Right atrium auricular region (tissue), 2 donors: Measurements from ENCODE around the gene MCF2L2. TPM values are rescaled to one million over a fixed set of nuclear protein-coding genes. Genes with fewer than 3 reads are reported as not detected.

Source experiments
- DNase-seq: peaks from one replicate; pipeline ENCODE4 v3.0.0-alpha.2; 2019; ENCODE audit warnings: low spot score
- H3K27ac ChIP-seq, 2 donors: fragments of 200-600 bp; sonication (generic); 1 replicate in 1 of 2; 2 replicates in 1 of 2; pipeline ENCODE4 v1.5.1; 2016 to 2019
- H3K27me3 ChIP-seq, 2 donors: fragments of 200-600 bp; sonication (generic); one replicate each; pipeline versions ENCODE4 v1.5.1 to v1.6.0; 2017 to 2019
- H3K36me3 ChIP-seq: fragments of 200-600 bp; sonication (generic); one replicate; pipeline ENCODE4 v1.5.1; 2016
- H3K4me1 ChIP-seq, 2 donors: fragments of 200-600 bp; sonication (generic); one replicate each; pipeline versions ENCODE4 v1.5.1 to v1.6.0; 2017 to 2019
- H3K4me3 ChIP-seq, 2 donors: fragments of 200-600 bp; sonication (generic); 1 replicate in 1 of 2; 2 replicates in 1 of 2; pipeline ENCODE4 v1.5.1; 2017 to 2019; ENCODE audit warnings: mild to moderate bottlenecking in 1 of 2, moderate library complexity in 1 of 2
- H3K9me3 ChIP-seq, 2 donors: fragments of 200-600 bp; sonication (generic); one replicate each; pipeline ENCODE4 v1.5.1; 2019
- total RNA-seq, 2 donors: library from RNA; depleted of rRNA; stranded (reverse); fragments of >200 nt; gene quantifications; one replicate each; pipeline ENCODE4 v1.1.0, GENCODE V29; 2016
- TF ChIP-seq, protein P1 (sequence below), 2 donors: fragments of 200-600 bp; sonication (generic); IDR thresholded peaks; one replicate each; pipeline ENCODE4 v1.5.1; 2019; ENCODE audit warnings: antibody characterized with exemption in 2 of 2

The MCF2L2 gene
- total RNA-seq, 2 donors from 2014 or later = 0.08 TPM; not detected in 1

DNA sequence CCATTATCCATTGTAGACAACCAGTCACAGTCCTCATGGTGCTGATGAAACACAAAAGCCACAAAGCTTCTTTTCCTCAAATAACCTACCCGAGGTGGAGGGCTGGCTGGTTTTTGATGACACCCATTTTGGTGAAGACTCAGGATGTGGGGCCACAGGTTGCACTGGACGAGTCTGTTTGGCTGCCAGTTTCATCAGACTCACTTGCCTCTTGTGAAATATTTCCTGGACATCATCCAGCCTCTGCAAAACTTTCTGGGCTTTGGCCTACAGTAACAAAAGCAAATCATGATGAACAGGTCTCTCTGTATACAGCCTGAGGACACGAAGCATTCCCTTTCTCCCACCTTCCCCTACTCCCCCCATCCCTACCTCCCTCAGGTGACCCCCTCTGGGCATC lies 133.2 kb downstream of the MCF2L2 start:
- TF ChIP-seq, protein P1, sequence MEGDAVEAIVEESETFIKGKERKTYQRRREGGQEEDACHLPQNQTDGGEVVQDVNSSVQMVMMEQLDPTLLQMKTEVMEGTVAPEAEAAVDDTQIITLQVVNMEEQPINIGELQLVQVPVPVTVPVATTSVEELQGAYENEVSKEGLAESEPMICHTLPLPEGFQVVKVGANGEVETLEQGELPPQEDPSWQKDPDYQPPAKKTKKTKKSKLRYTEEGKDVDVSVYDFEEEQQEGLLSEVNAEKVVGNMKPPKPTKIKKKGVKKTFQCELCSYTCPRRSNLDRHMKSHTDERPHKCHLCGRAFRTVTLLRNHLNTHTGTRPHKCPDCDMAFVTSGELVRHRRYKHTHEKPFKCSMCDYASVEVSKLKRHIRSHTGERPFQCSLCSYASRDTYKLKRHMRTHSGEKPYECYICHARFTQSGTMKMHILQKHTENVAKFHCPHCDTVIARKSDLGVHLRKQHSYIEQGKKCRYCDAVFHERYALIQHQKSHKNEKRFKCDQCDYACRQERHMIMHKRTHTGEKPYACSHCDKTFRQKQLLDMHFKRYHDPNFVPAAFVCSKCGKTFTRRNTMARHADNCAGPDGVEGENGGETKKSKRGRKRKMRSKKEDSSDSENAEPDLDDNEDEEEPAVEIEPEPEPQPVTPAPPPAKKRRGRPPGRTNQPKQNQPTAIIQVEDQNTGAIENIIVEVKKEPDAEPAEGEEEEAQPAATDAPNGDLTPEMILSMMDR (IDR thresholded peaks at IDR 0.05) = no peak
- no peak overlapping the region for H3K27ac ChIP-seq
- H3K4me3 ChIP-seq = no peak overlapping the region
- H3K27me3 ChIP-seq = no peaks in the 10 kb centered on the region
- no peak for DNase-seq
- no peaks in the 10 kb centered on the region for H3K36me3 ChIP-seq
- peaks cover 0 to 4% of the 10 kb centered on the region in 2 donors for H3K4me1 ChIP-seq
- H3K9me3 ChIP-seq = no peaks in the 10 kb centered on the region

DNA sequence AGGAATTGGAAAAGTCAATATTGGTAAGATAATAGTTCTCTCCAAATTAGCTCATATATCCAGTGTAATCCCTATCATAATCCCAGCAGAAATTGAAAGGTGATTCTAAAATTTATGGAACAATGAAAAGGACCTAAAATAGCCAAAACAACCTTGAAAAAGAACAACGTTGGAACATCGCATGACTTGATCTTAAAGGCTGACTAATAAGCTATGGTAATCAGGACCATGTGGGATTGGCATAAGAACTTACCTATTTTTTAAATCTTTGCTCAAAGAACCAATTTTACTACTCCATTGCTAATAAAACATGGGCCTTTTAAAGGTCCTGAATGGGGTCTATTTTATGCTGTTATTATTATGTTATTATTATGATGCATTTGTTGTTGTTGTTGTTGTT lies 134.5 kb downstream of the MCF2L2 start:
- H3K27me3 ChIP-seq = no peaks in the 10 kb centered on the region
- DNase-seq = no peak
- H3K36me3 ChIP-seq = no peaks in the 10 kb centered on the region
- no peaks in the 10 kb centered on the region for H3K9me3 ChIP-seq
- TF ChIP-seq, protein P1 (IDR thresholded peaks at IDR 0.05) = no peak
- peaks cover 0 to 2% of the 10 kb centered on the region in 2 donors for H3K4me1 ChIP-seq
- H3K4me3 ChIP-seq = no peak overlapping the region
- H3K27ac ChIP-seq = no peak overlapping the region

DNA sequence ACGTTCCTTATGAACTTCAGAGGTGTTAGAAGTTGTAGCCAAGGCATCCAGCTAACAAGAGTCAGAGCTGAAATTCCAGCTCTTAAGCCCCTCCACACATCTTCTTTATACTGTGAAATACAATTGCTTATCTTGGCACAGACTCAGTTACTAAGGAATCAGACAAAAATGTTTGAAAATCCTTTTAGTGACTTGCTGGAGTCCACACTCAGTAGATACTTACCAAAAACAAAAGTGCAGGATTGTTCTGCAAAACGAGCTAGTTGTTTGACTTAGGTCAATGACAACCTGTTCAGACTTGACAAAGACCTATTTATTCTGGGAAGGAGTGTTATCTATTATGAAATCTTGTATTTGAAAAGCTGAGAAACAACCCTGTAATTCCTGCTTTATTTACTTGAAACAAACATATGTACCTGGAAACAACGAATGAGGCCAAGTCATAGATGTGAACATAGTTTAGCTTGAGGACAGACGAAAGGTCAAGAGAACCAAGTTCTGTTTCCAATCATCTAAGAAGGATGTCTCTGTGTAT lies 136.9 kb downstream of the MCF2L2 start:
- H3K27ac ChIP-seq = no peak overlapping the region
- H3K36me3 ChIP-seq = no peaks in the 10 kb centered on the region
- no peak overlapping the region for H3K4me3 ChIP-seq
- DNase-seq = no peak
- TF ChIP-seq, protein P1 (IDR thresholded peaks at IDR 0.05) = no peak
- no peaks in the 10 kb centered on the region for H3K27me3 ChIP-seq
- H3K9me3 ChIP-seq = no peaks in the 10 kb centered on the region
- no peaks in the 10 kb centered on the region for H3K4me1 ChIP-seq

- DNase-seq = no peak
- H3K27ac ChIP-seq = no peak overlapping the region
- H3K9me3 ChIP-seq = no peaks in the 10 kb centered on the region
- H3K4me3 ChIP-seq = no peak overlapping the region
- no peaks in the 10 kb centered on the region for H3K27me3 ChIP-seq
- H3K4me1 ChIP-seq = peaks cover 0 to 10% of the 10 kb centered on the region in 2 donors
- H3K36me3 ChIP-seq = no peaks in the 10 kb centered on the region
- TF ChIP-seq, protein P1 (IDR thresholded peaks at IDR 0.05) = no peak
Measured at GRCh38 chr3:183290216-183290615, 138.2 kb downstream of the MCF2L2 start.

- no peak overlapping the region for H3K27ac ChIP-seq
- H3K9me3 ChIP-seq = no peaks in the 10 kb centered on the region
- H3K36me3 ChIP-seq = no peaks in the 10 kb centered on the region
- no peak overlapping the region for H3K4me3 ChIP-seq
- TF ChIP-seq, protein P1 (IDR thresholded peaks at IDR 0.05) = no peak
- no peaks in the 10 kb centered on the region for H3K27me3 ChIP-seq
- DNase-seq = no peak
- H3K4me1 ChIP-seq = peaks cover 0 to 17% of the 10 kb centered on the region in 2 donors
Measured at GRCh38 chr3:183288117-183288516, 140.3 kb downstream of the MCF2L2 start.
